Urinary bladder (tissue), 2 donors: ENCODE measurements around the gene CYBA. TPM values are rescaled to one million over a fixed set of nuclear protein-coding genes. Genes with fewer than 3 reads are reported as not detected.

ENCODE experiments used
- polyA plus RNA-seq: library from polyadenylated mRNA; stranded (reverse); fragments of 200-250 nt; gene quantifications from one replicate; pipeline ENCODE4 v1.2.3, GENCODE V29; 2013
- total RNA-seq: library from RNA; depleted of rRNA; stranded (reverse); fragments of >200 nt; gene quantifications from one replicate; pipeline ENCODE4 v1.2.3, GENCODE V29; 2014
- donor health status: healthy.

CYBA gene
- total and polyA plus RNA-seq, 2 donors: 90.4 to 145 TPM

Other genes with a start within 250 kb of the CYBA start
- 2.7 TPM for gene ZFPM1, start 197.8 kb downstream of the CYBA start, total RNA-seq
- gene ZFPM1, start 197.8 kb downstream of the CYBA start, polyA plus RNA-seq: 2.1 TPM
- 13.9 TPM for gene ZC3H18, start 80.7 kb downstream of the CYBA start, total RNA-seq
- gene ZC3H18, start 80.7 kb downstream of the CYBA start, polyA plus RNA-seq: 29.5 TPM
- not detected for gene IL17C, start 12.5 kb downstream of the CYBA start, total RNA-seq
- gene IL17C, start 12.5 kb downstream of the CYBA start, polyA plus RNA-seq: 0.13 TPM
- gene MVD, start 12.0 kb upstream of the CYBA start, total RNA-seq: 14.8 TPM
- 35.7 TPM for gene MVD, start 12.0 kb upstream of the CYBA start, polyA plus RNA-seq
- gene SNAI3, start 35.5 kb upstream of the CYBA start, total RNA-seq: not detected
- gene SNAI3, start 35.5 kb upstream of the CYBA start, polyA plus RNA-seq: 0.82 TPM
- 10.0 TPM for gene RNF166, start 55.4 kb upstream of the CYBA start, total RNA-seq
- gene RNF166, start 55.4 kb upstream of the CYBA start, polyA plus RNA-seq: 19.6 TPM
- gene CTU2, start 55.5 kb upstream of the CYBA start, total RNA-seq: 6.8 TPM
- gene CTU2, start 55.5 kb upstream of the CYBA start, polyA plus RNA-seq: 15.4 TPM
- 62.0 TPM for gene PIEZO1, start 134.2 kb upstream of the CYBA start, total RNA-seq
- gene PIEZO1, start 134.2 kb upstream of the CYBA start, polyA plus RNA-seq: 205 TPM
- gene CDT1, start 152.7 kb upstream of the CYBA start, total RNA-seq: 4.0 TPM
- gene CDT1, start 152.7 kb upstream of the CYBA start, polyA plus RNA-seq: 1.5 TPM
- 28.8 TPM for gene APRT, start 160.9 kb upstream of the CYBA start, total RNA-seq
- 167 TPM for gene APRT, start 160.9 kb upstream of the CYBA start, polyA plus RNA-seq
- gene GALNS, start 205.9 kb upstream of the CYBA start, total RNA-seq: 14.6 TPM
- gene GALNS, start 205.9 kb upstream of the CYBA start, polyA plus RNA-seq: 23.0 TPM
- 18.7 TPM for gene TRAPPC2L, start 206.1 kb upstream of the CYBA start, total RNA-seq
- 43.3 TPM for gene TRAPPC2L, start 206.1 kb upstream of the CYBA start, polyA plus RNA-seq
- gene PABPN1L, start 215.6 kb upstream of the CYBA start, total RNA-seq: not detected
- gene PABPN1L, start 215.6 kb upstream of the CYBA start, polyA plus RNA-seq: not detected